Activated T-helper 1 cell treated with anti-CD3 and anti-CD28 coated beads, Interleukin-2, amount 50 U/mL, for 16 hours (primary cell): ENCODE data around the gene ARL5B.
A peak's percentile ranks its signal among the peaks of the same experiment; 100 is the strongest.
"Not testable (repeated sequence)": the region's sequence is repeated elsewhere in the genome, so short reads cannot be mapped to it uniquely, and the experiment has no call there.

Source experiments
- DNase-seq, 2 donors: peaks; one replicate each; pipeline ENCODE4 v3.0.0-alpha.2; 2020; ENCODE audit warnings: low read depth in 1 of 2, low spot score in 1 of 2

ARL5B gene

GRCh38 chr10:18659125-18659818 is at the start of gene ARL5B:
Gene ARL5B, plus strand, starts transcription at chr10:18659431. Its CDS starts 207 bp downstream, at chr10:18659638.
- DNase-seq = peak; percentile 92 to 93

GRCh38 chr10:18610517-18610916 is 48.7 kb upstream of the ARL5B start:
- no peak for DNase-seq

DNA sequence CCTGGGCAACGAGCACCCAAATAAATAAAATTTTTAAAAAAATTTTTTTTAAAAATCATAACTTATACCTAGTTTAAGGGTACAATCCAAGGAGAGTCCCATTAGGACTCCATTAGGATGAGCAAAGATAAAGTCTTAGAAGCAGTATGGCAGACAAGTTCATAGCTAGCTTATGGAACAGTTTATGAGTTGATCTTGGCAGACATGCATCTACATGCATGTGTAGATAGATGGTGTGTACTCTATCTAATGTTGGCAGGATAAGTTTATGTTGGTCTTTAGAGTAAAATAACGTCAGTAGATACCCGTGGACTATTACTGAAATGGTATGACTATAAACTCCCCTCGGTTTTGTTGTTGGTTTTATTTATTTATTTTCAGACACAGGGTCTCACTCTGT is 48.1 kb upstream of the ARL5B start:
- no peak for DNase-seq

GRCh38 chr10:18615618-18616017 is 43.6 kb upstream of the ARL5B start:
- DNase-seq = no peak

- DNase-seq = no peak
These were observed 42.9 kb upstream of the ARL5B start for GRCh38 chr10:18616337-18616736.

DNA sequence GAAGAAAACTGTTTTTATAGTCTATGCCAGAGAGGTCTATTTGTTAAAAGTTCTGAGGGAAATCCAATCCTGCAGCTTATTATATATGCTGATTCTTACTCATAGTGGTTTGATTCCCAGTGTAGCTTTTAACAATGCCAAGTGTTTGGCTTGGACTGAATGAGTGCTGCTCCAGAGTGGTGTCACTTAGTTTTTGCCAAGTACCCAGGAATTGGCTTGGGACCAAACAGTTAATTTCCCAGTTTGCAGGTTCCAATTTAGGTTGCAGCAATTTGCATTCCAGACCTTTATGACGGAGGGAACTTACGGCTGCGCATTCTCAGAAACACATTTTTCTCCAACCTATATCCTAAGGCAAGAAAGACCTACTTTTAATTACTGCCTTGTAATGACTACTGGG is 40.2 kb upstream of the ARL5B start:
- DNase-seq = no peak

- DNase-seq = no peak
These were observed 38.4 kb upstream of the ARL5B start for GRCh38 chr10:18620856-18621255.

- DNase-seq = not testable (repeated sequence)
These were observed 35.6 kb upstream of the ARL5B start for GRCh38 chr10:18623671-18624070.

DNA sequence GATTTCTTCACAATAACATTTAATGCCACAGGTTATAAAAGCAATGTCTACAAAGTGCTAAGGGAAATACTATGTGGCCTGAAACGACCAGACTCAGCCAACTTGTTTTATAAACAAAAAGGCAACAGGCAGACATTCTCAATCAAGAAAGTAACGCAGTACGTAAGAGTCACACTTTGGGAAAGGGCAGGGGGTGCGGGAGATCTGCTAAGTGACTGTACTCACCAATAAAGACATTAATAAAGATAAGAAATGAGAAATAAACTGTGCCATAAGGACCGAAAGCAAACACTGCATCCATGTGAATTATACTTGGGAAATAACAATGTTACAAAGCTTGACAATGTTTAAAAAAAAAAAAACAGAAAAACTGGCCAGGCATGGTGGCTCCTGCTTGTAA is 33.3 kb upstream of the ARL5B start:
- DNase-seq = no peak

- peak; percentile 8 to 45 for DNase-seq
These were observed 31.7 kb upstream of the ARL5B start for GRCh38 chr10:18627452-18628018.

DNA sequence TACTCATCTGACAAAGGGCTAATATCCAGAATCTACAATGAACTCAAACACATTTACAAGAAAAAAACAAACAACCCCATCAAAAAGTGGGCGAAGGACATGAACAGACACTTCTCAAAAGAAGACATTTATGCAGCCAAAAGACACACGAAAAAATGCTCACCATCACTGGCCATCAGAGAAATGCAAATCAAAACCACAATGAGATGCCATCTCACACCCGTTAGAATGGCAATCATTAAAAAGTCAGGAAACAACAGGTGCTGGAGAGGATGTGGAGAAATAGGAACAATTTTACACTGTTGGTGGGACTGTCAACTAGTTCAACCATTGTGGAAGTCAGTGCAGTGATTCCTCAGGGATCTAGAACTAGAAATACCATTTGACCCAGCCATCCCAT is 26.7 kb upstream of the ARL5B start:
- not testable (repeated sequence) for DNase-seq

DNA sequence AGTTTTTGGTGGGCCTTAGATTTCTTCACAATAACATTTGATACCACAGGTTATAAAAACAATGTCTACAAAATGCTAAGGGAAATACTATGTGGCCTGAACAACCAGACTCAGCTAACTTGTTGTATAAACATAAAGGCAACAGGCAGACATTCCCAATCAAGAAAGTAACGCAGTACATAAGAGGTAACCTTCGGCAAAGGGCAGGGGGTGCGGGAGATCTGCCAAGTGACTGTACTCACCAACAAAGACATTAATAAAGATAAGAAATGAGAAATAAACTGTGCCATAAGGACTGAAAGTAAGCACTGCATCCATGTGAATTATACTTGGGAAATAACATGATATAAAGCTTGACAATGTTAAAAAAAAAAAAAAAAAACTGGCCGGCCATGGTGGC is 23.2 kb upstream of the ARL5B start:
- DNase-seq = no peak

- not testable (repeated sequence) for DNase-seq
These were observed 21.8 kb upstream of the ARL5B start for GRCh38 chr10:18637400-18637799.

DNA sequence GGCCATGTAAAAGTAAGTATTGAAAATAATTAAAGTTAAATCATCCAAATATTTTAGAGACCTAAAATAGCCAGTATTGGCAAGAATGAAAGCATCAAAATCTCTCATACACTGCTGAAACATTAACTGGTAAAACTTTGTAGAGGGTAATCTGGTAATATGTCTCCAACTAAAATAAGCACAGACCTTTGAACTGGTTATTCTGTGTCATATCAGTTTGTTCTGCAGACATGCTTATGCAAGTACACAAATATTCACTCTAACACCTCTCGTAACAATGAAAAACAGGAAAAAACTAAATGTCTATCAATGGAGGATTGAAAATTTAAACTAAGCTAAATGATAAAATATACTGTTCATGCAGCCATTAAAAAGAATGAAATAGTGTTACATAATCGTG is 19.5 kb upstream of the ARL5B start:
- not testable (repeated sequence) for DNase-seq

DNA sequence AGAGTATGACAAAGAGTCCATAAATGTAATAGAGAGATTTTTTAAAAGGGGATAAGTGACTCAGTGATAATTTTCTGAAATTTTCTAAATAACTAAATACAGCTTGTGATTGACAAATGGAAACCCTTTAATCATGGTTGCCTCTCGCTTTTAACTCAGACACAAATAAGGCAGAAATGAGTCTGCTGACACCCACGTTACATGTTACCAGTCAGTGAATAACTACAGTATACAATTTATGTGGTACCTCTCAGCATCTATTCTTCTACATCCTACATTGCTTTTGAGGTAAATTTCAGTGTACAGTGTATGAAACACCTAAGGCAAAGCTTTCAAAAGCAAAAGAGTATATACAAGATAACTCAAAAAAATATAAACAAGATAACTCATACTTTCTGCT is 12.1 kb upstream of the ARL5B start:
- no peak for DNase-seq

GRCh38 chr10:18647945-18648344 is 11.3 kb upstream of the ARL5B start:
- DNase-seq = no peak

- no peak for DNase-seq
These were observed 9.8 kb upstream of the ARL5B start for GRCh38 chr10:18649364-18649959.

- no peak for DNase-seq
These were observed 8.7 kb upstream of the ARL5B start for GRCh38 chr10:18650404-18650997.

GRCh38 chr10:18651324-18652007 is 7.8 kb upstream of the ARL5B start, which contains the start of gene NSUN6:
Gene NSUN6, minus strand, starts transcription at chr10:18651587. Its CDS starts 384 bp downstream, at chr10:18651203.
- DNase-seq = peak; percentile 88 to 90

- no peak for DNase-seq
These were observed 6.1 kb upstream of the ARL5B start for GRCh38 chr10:18653112-18653511.

DNA sequence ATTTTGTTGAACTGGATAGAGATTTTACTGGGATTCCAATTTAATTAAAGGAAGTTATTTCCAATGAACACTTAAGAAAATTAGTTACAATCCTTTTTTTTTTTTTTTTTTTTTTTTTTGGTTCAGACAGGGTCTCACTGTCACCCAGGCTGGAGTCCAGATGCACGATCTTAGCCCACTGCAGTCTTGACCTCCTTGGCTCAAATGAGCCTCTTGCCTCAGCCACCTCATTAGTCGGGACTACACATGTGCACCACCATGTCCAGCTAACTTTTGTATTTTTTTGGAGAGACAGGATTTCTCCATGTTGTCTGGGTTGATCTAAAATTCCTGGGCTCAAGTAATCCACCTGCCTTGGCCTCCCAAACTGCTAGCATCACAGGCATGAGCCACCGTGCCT is 2.5 kb upstream of the ARL5B start:
- no peak for DNase-seq
